ENCODE data around the gene PCDHA1.

- TF ChIP-seq CTCF (IDR thresholded peaks at IDR 0.05) (no peak), POLR2A (IDR thresholded peaks at IDR 0.05; ENCODE audit: low read depth) (no peak), EP300 (IDR thresholded peaks at IDR 0.05) (no peak)
Observed at GRCh38 chr5:140835622-140836510, 49.9 kb downstream of the PCDHA1 start.
